ENCODE data around the gene MAPKAPK5.

Gene MAPKAPK5

DNA sequence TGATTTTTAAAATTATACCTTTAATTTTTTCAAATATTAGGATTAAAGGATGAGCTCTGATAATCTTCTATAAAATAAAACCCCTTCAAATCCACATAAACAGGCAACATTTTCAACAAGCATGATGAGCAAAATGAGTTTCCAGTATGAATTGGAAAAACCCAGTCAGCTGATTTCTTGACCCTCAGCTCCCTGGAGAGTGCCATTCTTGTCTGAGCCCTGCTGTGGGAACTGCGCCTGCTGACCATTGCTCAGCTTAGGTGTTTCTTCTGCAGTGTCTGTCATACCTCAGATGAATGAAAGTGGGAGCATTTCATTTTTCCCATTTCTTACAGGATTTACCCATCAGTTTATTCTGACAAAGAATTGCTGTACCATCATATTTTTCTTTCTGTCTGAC lies 27.6 kb downstream of the MAPKAPK5 start:
- peaks cover 97% of the 10 kb centered on the region for H3K36me3 ChIP-seq
- no peak overlapping the region for H3K9ac ChIP-seq
- H3K4me1 ChIP-seq = no peaks in the 10 kb centered on the region
- H3K4me3 ChIP-seq = no peak overlapping the region
- no peak overlapping the region for H3K27ac ChIP-seq
- TF ChIP-seq Cebpa-rat (IDR thresholded peaks at IDR 0.05) = no peak
- H3K4me2 ChIP-seq = no peak overlapping the region
- peaks cover 83% of the 10 kb centered on the region for H4K20me1 ChIP-seq
- H3K9me3 ChIP-seq = no peaks in the 10 kb centered on the region
- no peaks in the 10 kb centered on the region for H3K27me3 ChIP-seq

DNA sequence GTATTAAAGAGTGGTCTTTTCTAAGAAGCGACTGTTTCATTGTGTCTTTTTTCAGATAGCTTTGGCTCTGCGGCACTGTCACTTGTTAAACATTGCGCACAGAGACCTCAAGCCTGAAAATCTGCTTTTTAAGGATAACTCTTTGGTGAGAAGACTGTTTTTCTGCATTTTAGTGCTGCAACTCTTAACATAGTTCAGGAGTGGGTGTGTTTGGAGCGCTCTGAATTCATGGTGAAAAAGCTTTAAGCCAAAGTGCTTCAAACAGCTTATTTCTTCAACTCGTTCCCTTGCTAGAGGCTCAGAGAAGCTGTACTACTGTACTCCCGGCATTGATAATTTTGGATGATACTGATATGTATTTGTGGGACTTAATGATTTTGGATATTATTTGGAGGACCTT lies 28.2 kb downstream of the MAPKAPK5 start:
- H3K4me3 ChIP-seq = no peak overlapping the region
- no peaks in the 10 kb centered on the region for H3K27me3 ChIP-seq
- H3K9ac ChIP-seq = no peak overlapping the region
- H3K4me2 ChIP-seq = no peak overlapping the region
- H4K20me1 ChIP-seq = peaks cover 83% of the 10 kb centered on the region
- no peak overlapping the region for H3K27ac ChIP-seq
- H3K36me3 ChIP-seq = peaks cover 97% of the 10 kb centered on the region
- H3K9me3 ChIP-seq = no peaks in the 10 kb centered on the region
- H3K4me1 ChIP-seq = no peaks in the 10 kb centered on the region
- TF ChIP-seq Cebpa-rat (IDR thresholded peaks at IDR 0.05) = no peak

DNA sequence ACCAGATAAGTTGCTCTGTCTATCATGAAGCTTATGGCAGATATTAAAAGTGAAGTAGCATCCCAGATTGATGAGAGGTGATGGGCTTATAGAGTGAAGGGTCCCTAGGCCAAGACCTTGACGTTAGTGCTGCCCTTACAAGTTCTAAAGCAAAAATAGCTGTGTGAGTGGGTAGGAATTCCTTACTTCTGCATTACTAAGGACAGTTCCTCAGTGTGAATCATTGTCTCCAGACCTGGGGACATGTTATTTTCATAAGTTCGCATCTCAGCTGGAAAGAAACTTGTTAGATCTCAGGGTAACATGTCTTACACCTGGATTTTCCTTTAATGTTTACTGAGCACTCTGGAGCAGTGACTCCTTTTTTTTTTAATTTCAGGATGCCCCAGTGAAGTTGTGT lies 28.7 kb downstream of the MAPKAPK5 start:
- no peak overlapping the region for H3K9ac ChIP-seq
- no peak overlapping the region for H3K27ac ChIP-seq
- H3K9me3 ChIP-seq = no peaks in the 10 kb centered on the region
- TF ChIP-seq Cebpa-rat (IDR thresholded peaks at IDR 0.05) = no peak
- peaks cover 97% of the 10 kb centered on the region for H3K36me3 ChIP-seq
- H3K4me2 ChIP-seq = no peak overlapping the region
- no peaks in the 10 kb centered on the region for H3K4me1 ChIP-seq
- H3K4me3 ChIP-seq = no peak overlapping the region
- H4K20me1 ChIP-seq = peaks cover 83% of the 10 kb centered on the region
- H3K27me3 ChIP-seq = no peaks in the 10 kb centered on the region

DNA sequence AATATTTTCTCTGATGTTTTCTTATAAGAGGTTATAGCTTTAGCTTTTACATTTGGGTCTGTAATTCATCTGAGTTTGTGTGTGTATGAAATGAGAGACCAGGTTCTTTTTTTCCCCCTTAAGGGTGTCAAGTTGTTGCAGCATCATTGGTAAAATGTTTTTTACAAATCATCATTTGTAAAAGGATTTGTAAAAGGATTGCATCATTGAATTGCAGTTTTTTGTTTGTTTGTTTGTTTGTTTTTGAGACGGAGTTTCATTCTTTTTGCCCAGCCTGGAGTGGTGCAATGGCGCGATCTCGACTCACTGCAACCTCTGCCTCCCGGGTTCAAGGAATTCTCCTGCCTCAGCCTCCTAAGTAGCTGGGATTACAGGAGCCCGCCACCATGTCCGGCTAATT lies 31.1 kb downstream of the MAPKAPK5 start:
- Histone ChIP-seq H3K4me3 (no peak overlapping the region), H3K36me3 (peaks cover 97% of the 10 kb centered on the region), H3K27me3 (no peaks in the 10 kb centered on the region), H4K20me1 (peaks cover 80% of the 10 kb centered on the region), H3K4me2 (no peak overlapping the region), H3K9me3 (no peaks in the 10 kb centered on the region), H3K27ac (no peak overlapping the region), H3K9ac (no peak overlapping the region), H3K4me1 (no peaks in the 10 kb centered on the region)
- no peak for TF ChIP-seq Cebpa-rat (IDR thresholded peaks at IDR 0.05)

DNA sequence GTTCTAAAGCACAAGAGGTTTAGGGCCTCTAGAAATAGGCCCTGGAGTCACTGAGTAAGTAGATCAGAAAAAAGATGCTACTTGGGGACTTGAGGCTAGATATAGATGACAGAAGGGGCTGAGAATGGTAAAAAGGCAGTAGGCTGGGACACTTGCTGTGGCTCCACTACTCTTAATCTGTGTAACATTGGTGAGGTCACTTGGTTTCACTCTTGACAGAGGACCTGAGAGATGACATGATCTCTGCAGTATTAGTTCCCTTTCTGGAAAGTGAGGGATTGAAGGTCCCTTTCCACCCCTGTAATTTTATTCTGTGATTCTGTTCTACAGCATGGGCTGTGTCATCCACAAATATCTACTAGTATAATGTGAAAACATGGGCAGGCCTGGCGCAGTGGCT lies 39.7 kb downstream of the MAPKAPK5 start:
- no peak for TF ChIP-seq Cebpa-rat (IDR thresholded peaks at IDR 0.05)
- H3K36me3 ChIP-seq = peaks cover 100% of the 10 kb centered on the region
- no peak overlapping the region for H3K27ac ChIP-seq
- H3K4me3 ChIP-seq = no peak overlapping the region
- no peaks in the 10 kb centered on the region for H3K9me3 ChIP-seq
- peaks cover 21% of the 10 kb centered on the region for H3K4me1 ChIP-seq
- H3K9ac ChIP-seq = no peak overlapping the region
- no peak overlapping the region for H3K4me2 ChIP-seq
- no peaks in the 10 kb centered on the region for H3K27me3 ChIP-seq
- H4K20me1 ChIP-seq = peaks cover 34% of the 10 kb centered on the region; the same call in 1 of the 2 replicates

DNA sequence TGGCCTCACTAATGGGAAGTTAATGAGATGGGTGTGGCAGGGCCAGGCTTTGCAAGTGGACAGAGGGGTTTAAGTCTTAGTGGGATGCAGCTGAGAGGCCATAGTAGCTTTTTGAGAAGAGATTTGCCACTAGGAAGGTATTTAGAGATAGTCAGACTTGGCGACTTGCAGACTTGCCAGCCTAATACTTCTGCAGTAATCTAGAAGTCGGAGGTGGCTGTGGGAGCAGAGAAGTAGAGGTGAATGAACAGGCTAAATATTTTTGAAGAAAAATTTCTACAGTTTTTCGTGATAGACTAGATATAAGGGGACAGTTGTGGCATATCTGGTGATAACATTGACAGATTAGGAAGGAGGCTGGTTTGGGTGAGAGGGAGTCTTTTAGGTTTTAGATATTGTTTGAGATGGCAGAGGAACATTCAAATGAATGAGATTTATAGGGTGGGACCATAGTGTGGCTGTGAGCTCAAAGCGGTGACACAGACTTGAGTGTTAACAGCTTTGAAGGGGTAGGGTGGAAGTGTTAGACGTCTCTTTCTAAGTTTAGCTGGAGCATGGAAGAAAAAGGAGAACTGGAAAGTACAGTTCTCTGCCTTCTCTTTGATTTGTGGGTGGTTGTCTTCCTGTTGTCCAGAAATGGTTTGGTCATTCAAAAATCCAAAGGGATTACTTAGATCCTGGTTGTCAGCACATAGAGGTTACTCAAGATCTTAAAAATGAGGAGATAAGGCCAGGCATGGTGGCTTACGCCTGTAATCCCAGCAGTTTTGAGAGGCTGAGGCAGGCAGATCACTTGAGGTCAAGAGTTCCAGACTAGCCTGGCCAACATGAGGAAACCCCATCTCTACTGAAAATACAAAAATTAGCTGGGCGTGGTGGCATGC lies 44.9 kb downstream of the MAPKAPK5 start:
- H3K27me3 ChIP-seq = no peaks in the 10 kb centered on the region
- no peak overlapping the region for H3K27ac ChIP-seq
- no peak overlapping the region for H3K4me3 ChIP-seq
- H3K9me3 ChIP-seq = no peaks in the 10 kb centered on the region
- H4K20me1 ChIP-seq = peaks cover 27% of the 10 kb centered on the region
- no peak for TF ChIP-seq Cebpa-rat (IDR thresholded peaks at IDR 0.05)
- H3K4me1 ChIP-seq = peaks cover 21% of the 10 kb centered on the region
- H3K9ac ChIP-seq = no peak overlapping the region
- H3K4me2 ChIP-seq = no peak overlapping the region
- H3K36me3 ChIP-seq = peaks cover 100% of the 10 kb centered on the region

DNA sequence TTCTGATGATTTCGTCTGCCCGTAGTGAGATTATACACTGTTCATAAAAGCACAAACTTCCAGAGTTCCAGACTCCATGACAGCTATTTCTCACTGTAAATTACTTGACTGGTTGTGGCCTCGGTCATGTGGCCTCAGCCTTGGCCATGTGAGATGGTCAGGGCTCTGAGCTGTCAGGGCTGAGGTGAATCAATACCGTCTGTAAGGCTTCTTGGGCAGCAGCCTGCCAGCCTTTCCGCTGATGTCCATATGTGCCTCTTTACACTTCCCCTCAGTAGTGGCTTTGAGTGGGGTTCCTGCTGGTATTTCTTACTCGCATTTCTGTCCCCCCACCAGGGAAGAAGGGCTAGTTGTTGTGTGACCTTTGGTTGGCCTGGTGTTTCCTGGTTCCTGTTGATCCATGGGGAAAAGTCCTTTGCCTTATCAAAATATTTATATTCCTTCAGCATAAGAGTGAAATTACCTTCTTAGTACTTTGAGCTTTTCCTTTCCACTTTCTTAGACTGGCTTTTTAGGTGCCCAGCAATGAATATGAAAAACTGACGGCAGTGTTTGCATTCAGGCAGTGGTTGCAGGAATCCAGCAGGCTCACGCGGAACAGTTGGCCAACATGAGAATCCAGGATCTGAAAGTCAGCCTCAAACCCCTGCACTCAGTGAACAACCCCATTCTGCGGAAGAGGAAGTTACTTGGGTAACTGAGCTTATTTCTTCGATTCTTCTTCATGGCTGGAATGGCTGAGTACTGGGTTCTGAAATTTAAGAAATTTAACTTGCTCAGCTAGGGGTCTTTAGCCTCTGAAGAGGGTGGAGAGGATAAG lies 46.1 kb downstream of the MAPKAPK5 start:
- no peak overlapping the region for H3K4me2 ChIP-seq

DNA sequence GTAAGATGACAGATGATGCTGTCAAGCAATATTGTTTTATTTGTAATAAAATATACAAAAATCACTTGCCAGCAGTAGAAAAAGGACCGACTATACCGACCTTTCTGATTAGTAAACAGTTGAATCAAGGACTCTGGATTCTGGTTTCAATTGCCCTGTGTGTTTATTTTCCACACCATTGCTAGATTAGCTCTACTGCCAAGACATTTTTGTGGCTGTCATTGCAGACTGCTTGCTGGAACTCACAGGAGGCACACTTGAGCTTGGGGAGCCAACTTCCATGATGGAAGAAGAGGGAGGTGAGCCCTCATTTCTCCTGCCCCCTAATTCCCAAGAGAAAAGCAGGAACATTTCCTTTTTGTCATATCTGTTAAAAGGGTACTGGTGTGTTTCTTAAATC lies 51.3 kb downstream of the MAPKAPK5 start:
- Histone ChIP-seq H4K20me1 (peaks cover 21% of the 10 kb centered on the region; the same call in 1 of the 2 replicates), H3K4me3 (no peak overlapping the region), H3K4me1 (no peaks in the 10 kb centered on the region), H3K36me3 (peaks cover 93% of the 10 kb centered on the region), H3K4me2 (no peak overlapping the region), H3K9ac (no peak overlapping the region), H3K9me3 (no peaks in the 10 kb centered on the region), H3K27ac (no peak overlapping the region), H3K27me3 (no peaks in the 10 kb centered on the region)
- no peak for TF ChIP-seq Cebpa-rat (IDR thresholded peaks at IDR 0.05)

More for the DNA sequence above, 46.1 kb downstream of the MAPKAPK5 start:
- TF ChIP-seq Cebpa-rat (IDR thresholded peaks at IDR 0.05) = no peak
- Histone ChIP-seq H3K9ac (no peak overlapping the region), H3K4me1 (peaks cover 10% of the 10 kb centered on the region), H3K36me3 (peaks cover 99% of the 10 kb centered on the region), H3K4me3 (no peak overlapping the region), H3K27me3 (no peaks in the 10 kb centered on the region), H3K9me3 (no peaks in the 10 kb centered on the region), H4K20me1 (peaks cover 35% of the 10 kb centered on the region), H3K27ac (no peak overlapping the region)

DNA sequence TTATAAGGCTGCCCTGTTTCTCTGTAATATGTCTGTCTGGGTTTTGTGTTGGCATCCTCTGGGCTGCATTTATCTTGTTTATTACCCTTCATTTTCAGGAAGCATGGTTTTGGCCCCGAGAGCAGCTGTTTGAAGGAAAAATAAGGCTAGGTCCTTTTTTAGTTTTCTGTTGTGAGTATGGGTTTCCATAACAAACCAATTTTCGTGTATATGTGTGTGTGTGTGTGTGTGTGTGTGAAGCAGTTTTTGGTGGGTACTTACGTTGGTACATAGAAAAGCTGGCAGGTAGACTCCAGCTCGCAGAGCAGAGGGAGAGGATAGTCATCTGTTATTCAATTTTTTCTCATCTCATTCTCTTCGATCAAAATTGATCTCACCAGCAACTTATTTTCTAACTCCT lies 52.5 kb downstream of the MAPKAPK5 start:
- Histone ChIP-seq H3K27me3 (no peaks in the 10 kb centered on the region), H4K20me1 (peaks cover 21% of the 10 kb centered on the region; the same call in 1 of the 2 replicates), H3K36me3 (peaks cover 90% of the 10 kb centered on the region), H3K4me3 (no peak overlapping the region), H3K4me2 (no peak overlapping the region), H3K27ac (no peak overlapping the region), H3K4me1 (peaks cover 9% of the 10 kb centered on the region), H3K9ac (no peak overlapping the region), H3K9me3 (no peaks in the 10 kb centered on the region)
- no peak for TF ChIP-seq Cebpa-rat (IDR thresholded peaks at IDR 0.05)

DNA sequence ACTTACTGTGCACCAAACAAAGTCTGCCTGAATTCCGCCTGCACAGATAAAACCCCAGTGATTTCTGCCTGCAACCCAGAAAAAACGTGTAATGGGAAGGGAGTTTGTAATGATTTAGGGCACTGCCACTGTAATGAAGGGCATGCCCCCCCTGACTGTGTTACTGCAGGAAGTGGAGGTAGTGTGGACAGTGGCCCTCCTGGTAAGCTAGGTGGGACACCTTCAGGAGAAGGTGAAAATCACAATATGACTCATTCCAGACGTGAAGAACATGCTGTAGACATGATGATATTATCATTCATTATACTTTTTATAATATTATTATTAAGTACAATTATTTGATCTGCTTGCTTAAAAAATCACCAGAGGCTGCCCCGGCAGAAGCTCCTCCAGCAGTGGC lies 59.2 kb downstream of the MAPKAPK5 start:
- Histone ChIP-seq H3K9ac (no peak overlapping the region), H3K4me2 (no peak overlapping the region), H3K27ac (no peak overlapping the region), H3K4me3 (no peak overlapping the region), H4K20me1 (no peaks in the 10 kb centered on the region), H3K36me3 (peaks cover 87% of the 10 kb centered on the region), H3K4me1 (peaks cover 22% of the 10 kb centered on the region), H3K9me3 (peaks cover 22% of the 10 kb centered on the region), H3K27me3 (no peaks in the 10 kb centered on the region)
- no peak for TF ChIP-seq Cebpa-rat (IDR thresholded peaks at IDR 0.05)
